NCI-H2171 (cell line): Measurements from ENCODE around the gene GOLGA6L7.
A peak's percentile ranks its signal among the peaks of the same experiment; 100 is the strongest.
"Not testable (repeated sequence)": the region's sequence is repeated elsewhere in the genome, so short reads cannot be mapped to it uniquely, and the experiment has no call there.

Experiments used
- DNase-seq: peaks from one replicate; lab custom pipeline; 2025; lab: John Stamatoyannopoulos, UW

Gene GOLGA6L7

GRCh38 chr15:28848521-28848920, at the start of gene GOLGA6L7:
Gene GOLGA6L7 (minus strand): TSS chr15:28848644. CDS start chr15:28848549, 95 bp downstream.
- DNase-seq = not testable (repeated sequence)

DNA sequence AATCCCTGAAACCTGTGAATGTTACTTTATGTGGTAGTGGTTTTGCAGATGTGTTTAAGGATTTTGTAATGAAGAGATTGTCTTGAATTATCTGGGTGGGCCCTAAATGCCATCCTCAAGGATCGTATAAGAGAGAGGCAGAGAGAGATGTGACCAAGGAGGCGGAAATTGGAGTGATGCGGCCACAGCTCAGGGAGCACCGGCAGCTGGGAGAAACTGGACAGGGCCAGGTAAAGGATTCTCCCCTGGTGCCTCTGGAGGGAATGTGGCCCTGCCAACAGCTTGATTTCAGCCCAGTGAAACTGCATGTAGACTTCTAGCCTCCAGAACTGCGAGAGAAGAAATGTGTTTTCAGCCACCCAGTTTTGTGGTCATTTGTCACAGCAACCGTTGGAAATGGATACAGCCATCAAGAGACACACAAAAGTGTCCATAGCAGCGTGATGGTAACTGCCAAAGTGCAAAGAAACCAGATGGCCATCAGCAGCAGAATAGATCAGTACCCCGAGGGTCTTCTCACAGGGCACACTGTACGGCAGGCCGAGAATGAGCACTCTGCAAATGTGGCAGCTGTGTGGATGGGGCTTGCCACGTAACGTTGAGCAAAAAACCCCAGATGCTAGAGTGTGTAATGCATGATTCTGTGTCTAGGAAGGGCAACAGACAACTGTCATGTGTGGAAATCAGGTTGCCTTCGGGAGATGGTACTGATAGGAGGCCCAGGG, 49.6 kb upstream of the GOLGA6L7 start:
- no peak for DNase-seq

DNA sequence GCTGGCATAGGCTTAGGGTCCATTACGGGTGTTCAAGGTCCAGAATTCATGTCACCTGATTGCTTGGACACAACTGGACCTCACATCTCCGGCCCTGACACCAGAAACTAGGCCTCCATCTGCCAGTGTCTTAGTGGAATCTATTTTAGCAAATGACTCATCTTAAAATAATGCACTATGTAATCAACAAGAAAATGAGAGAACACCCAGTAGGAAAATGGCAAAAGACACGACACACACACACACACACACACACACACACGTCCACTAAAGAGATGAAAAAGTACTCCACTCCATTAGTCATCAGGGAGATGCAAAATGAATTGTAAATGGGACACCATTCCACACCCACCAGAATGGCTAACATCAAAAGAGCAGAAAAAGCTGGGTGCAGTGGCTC, 48.5 kb upstream of the GOLGA6L7 start:
- no peak for DNase-seq

GRCh38 chr15:28895566-28895965, 47.1 kb upstream of the GOLGA6L7 start:
- DNase-seq = no peak

DNA sequence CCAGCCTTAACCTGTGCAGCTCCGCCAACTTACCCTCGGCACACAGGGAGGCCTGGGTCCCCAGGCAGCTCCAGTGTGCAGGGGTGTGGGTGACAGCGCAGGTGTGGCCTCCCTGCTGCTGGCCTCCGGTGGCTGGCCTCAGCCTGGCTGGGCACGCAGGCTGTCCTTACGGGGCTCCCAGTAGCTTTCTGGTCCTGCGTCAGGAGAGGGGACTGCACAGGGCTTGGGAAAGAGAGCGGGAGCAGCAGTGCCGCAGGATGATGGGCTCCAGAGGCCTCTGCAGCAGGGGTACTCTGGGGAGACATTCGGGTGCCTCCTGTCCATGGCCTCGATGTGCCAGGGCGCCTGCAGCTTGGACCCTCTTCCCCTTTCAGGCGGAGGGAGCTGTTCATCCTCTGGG, 46.7 kb upstream of the GOLGA6L7 start:
- no peak for DNase-seq

DNA sequence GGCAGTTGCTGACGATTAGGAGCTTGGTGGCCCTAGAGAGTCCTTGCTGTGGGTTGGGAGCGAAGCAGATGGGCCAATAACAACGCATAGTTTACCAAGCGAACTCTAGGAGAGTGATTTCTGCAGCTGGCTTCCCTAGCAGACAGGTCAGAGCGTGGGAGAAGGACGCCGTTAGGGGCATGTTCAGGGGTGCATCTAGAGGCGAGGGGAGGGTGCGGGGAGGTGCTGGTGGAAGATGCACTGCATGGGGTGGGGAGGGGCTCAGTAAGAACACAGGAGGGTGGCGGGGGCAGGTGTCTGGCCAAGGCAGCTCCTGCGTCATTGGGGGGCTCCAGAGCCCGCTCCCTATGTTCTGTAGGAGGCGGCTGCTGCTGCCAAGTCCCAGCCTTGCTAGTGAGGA, 46.2 kb upstream of the GOLGA6L7 start:
- no peak for DNase-seq

DNA sequence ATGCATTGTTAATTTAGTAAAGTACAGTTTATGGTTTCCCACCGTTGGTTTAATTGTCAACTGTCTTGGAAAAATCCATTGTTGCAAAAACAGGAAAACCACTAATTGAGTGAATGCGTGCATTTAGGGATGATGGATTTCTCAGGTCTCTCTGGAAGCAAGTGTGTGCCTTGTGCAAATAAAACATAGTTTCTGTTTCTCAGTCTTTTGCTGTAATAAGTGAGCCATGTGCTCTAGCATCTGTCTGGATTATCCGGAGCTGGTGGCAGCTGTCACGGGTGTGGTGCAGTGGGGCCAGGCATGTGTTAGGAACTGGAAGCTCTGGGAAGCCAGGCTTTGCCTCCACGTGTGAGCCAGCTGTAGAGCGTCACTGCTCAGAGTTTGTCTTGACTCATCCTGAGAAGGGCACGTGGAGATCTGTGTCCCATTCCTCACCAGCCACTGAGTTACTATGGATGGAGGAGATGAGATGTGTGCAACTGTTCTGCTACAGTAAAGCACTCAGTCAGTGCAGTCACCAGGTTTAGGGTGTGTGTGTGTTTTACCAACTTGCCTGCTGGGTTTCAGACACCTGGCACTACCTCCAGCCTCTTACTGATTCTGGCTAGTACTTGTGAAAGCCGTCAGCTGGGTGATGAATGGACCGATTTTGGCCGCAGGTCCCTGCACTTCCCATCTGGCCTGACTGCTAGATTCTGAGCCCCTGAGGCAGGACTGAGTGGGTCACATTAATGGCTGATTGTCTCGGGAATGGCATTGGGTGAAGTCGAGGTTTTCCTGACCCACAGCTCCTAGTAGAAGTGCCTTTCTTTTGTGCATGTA, 44.6 kb upstream of the GOLGA6L7 start:
- no peak for DNase-seq

- DNase-seq = no peak
Observed at GRCh38 chr15:28891588-28891987, 43.1 kb upstream of the GOLGA6L7 start.

GRCh38 chr15:28890711-28891495, 42.5 kb upstream of the GOLGA6L7 start:
- no peak for DNase-seq

DNA sequence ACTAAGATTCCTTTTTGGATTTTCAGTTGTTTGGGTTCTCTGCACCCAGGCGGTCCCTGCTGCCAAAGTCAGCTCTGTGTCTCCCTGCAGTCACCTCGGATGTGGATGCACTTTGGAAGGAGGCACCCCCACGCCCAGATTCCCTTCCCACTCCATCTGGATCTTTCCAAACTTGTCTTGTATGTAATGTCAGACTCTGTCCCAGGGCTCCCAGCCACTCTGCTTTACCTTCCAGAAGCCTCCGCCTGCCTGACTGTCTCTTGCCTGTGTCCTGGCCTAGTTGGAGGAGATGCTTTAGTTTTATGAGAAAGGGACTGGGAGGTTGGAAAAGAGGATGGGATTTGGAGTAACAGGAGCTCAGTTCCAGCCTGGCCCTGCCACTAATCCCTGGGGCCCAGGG, 41.8 kb upstream of the GOLGA6L7 start:
- DNase-seq = not testable (repeated sequence)

DNA sequence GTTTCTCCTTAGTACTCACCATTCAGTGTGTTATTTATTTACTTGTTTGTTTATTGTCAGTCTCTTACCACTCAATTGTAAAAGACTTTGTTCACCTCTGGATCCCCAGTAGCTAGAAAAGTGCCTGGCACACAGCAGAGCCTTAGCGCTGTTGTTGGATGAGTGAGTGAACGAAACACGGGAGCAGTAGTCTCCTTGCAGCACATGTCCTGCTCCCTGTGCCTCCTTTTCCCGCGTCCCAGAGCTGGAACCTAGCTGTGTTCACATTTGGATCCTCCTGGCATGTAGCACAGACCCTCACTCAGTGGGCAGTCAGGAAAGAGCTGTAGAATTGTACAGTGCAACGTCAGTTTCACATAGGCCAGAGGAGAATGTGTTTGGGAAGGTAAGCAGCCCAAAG, 41.4 kb upstream of the GOLGA6L7 start:
- not testable (repeated sequence) for DNase-seq

GRCh38 chr15:28889346-28889745, 40.9 kb upstream of the GOLGA6L7 start:
- no peak for DNase-seq

- DNase-seq = no peak
Observed at GRCh38 chr15:28888900-28889299, 40.5 kb upstream of the GOLGA6L7 start.

DNA sequence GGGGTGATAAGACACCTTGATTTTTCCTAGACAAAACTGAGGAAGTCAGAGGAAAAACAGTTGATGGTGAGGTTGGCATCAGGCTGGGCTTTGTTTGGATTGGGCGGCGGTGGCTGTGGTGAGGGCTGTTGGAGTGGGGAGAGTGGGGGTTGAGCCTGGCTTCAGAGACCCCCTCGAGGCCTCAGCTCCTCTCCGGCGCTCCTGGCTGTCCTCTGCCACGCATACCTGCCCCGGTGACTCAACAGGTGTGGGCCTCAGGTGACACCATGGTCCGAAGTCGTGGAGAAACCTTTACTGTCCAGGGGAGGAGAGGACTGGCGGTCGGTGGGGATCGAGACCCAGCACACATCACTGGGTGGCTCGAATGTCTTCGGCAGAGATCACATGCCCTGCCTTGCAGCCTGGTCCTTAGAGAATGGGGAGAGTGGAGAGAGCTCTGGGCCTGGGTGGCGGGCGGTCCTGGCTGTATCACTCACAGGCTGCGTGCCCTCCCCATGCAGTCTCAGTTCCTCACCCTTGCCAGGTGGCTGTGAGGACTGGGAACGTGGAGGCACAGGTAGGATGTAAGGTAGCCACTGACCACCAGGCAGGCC, 40.0 kb upstream of the GOLGA6L7 start:
- no peak for DNase-seq

DNA sequence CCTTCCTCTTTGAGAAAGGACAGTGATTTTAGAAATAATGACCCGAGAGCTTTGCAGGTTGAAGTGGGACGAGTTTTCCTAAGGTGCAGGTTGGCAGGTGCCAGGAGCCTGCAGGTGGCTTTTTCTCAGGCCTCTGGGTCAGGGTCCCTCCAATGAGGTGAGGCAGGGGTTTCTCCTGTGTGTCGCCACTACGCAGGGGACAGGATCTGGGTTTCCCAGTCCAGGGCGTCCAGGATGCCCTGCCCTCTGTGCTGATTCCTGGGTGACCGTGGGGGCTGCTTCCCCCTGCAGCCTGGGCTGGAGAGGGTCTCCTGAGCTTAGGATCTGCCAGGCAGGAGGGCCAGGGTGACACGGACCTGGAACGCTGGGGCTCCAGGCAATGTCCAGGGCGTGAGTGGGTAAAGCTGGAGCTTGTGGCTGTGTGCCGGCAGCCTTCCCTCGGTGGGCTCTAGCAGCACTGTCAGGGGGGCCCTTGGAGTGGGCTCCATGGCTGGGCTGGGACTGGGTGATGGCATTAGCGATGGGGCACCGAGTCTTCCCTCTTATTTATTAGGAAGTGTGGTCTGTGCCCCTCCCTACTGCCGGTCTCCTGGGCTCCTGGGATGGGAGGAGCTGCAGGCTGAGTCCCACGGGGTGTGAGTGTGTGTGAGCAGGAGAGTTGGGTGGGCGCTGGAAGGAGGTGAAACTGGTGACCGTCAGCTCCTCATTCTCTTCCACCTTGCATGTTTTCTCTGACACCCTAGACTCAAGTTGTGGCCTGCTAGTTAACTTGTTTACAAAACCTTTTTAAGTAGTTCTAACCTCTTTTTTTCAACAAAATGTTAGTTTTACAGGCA, 39.1 kb upstream of the GOLGA6L7 start:
- no peak for DNase-seq

- no peak for DNase-seq
Observed at GRCh38 chr15:28886431-28887338, 38.2 kb upstream of the GOLGA6L7 start.

GRCh38 chr15:28885630-28886430, 37.4 kb upstream of the GOLGA6L7 start, which contains the start of gene APBA2:
Gene APBA2 (plus strand): TSS chr15:28885974. CDS start chr15:29053885, 167,911 bp downstream.
- peak; percentile 58 for DNase-seq

GRCh38 chr15:28885128-28885629, 36.7 kb upstream of the GOLGA6L7 start:
- no peak for DNase-seq
